Fibroblast of peridontal ligament (primary cell): Measurements from ENCODE around the gene CPSF6.
"Not testable (repeated sequence)": the region's sequence is repeated elsewhere in the genome, so short reads cannot be mapped to it uniquely, and the experiment has no call there.

Experiments
- DNase-seq: peaks from one replicate; pipeline ENCODE4 v3.0.0-alpha.2; 2010; ENCODE audit errors: extremely low read depth

The CPSF6 gene

DNA sequence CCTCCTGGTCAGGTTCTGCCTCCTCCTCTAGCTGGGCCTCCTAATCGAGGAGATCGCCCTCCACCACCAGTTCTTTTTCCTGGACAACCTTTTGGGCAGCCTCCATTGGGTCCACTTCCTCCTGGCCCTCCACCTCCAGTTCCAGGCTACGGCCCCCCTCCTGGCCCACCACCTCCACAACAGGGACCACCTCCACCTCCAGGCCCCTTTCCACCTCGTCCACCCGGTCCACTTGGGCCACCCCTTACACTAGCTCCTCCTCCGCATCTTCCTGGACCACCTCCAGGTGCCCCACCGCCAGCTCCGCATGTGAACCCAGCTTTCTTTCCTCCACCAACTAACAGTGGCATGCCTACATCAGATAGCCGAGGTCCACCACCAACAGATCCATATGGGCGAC, 19.3 kb downstream of the CPSF6 start:
- DNase-seq = no peak

GRCh38 chr12:69262264-69262974, 23.1 kb downstream of the CPSF6 start:
- DNase-seq = no peak

- no peak for DNase-seq
These were observed 25.8 kb downstream of the CPSF6 start for GRCh38 chr12:69265205-69265604.

GRCh38 chr12:69265633-69266032, 26.3 kb downstream of the CPSF6 start:
- not testable (repeated sequence) for DNase-seq

DNA sequence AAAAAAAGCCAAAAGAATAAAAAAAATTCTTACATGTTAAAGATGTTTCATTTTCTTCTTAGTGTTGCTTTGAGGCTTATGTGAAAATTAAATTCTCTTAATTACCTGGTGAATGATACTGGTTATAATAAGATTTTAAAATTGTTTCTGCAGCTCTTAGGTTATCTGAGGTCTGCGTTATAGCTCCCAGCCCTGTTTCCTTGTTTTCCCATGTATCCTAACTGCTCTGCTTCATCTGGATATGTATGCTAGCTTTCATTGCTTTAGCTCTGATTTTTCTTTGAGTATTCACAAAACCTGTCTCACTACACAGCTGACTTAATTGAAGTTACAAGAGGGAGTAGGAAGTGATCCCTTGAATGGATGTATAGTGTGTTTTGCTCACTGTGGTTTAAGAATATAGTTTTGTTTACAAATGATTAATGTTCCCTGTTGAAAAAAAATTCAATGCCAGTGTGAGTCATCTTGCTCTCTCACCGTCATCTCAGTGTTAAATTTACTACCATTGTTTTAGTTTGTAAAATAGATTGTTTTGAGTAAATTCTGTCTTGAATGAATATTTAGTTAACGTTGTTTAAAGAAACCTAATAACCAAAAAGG, 26.8 kb downstream of the CPSF6 start:
- DNase-seq = peak; percentile 61

GRCh38 chr12:69269736-69270135, 30.4 kb downstream of the CPSF6 start:
- no peak for DNase-seq

GRCh38 chr12:69272511-69272910, 33.1 kb downstream of the CPSF6 start:
- DNase-seq = no peak

- DNase-seq = peak; percentile 34
These were observed 35.5 kb downstream of the CPSF6 start for GRCh38 chr12:69274861-69275260.

DNA sequence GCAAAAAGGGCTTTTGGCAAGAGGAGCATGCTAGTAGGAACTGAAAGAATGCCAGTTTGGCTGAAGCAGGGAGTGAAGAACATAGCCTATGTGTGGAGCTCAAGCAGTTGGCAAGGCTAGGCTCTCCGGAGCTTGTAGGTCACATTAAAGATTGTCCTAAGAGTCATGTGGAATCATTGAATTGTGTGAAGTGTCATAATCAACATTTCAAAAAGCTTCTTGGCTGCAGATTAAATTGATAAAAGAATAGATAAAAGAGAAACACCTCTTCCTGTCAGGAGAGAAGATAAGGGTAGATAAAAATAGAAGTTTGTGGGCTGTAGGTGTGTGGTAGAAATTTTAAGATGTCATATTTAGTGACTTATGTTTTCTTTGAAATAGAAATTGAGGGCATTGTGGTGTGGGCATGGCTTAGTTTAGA, 36.1 kb downstream of the CPSF6 start:
- DNase-seq = no peak

DNA sequence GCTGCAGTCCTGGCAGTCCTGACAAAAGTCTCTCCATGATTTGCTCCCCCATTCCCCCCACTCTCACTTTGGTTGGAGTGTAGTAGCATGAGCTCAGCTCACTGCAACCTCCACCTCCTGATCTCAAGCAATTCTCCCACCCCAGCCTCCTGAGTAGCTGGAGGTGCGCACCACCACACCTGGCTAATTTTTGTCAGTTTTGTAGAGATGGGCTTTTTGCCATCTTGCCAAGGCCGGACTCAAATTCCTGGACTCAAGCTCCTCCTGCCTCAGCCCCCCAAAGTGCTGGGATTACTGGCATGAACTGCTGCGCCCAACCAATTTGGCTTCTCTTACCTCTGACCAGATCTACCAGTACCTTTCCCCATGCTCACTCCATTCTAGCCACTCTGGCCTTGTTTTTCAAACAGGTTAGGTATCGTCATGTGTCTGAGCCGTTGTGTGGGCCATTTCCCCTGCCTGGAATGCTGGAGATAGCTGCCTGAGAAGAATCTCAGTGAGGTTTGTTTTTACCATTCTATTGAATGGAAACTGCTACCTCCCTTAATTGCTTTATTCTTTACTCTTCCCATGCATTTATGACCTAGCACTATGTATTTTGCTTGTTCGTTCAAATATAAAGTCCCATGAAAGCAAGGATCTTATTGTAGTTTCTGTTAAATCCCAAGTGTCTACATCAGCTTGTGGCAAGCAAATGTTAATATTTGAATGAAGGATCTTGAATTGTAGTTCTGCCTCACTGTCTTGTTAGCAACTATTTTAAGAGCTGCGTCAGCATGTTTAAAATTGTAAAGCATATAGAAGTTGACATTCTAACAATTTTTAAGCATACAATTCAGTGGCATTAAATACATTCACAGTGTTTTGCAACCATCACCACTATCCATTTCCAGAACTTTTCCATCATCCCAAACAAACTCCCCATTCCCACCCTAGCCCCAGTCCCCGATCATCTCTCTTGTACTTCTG, 39.7 kb downstream of the CPSF6 start:
- DNase-seq = no peak

DNA sequence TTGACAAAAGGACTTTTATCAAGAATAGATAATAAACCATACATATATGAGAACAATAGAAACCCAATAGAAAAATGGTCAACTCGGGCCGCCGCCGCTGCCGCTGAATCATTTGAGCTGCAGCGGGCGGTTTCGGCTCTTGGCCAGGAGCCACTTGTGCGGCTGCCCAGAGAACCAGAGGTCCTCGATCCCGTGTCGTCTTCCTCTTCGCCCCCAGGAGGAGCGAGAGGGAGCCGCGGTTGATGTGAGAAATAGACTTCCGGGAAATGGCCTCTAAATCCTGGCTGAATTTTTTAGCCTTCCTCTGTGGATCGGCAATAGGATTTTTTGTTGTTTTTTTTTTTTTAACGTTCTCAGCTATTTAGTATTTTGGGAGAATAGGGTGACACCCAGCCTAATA, 44.8 kb downstream of the CPSF6 start:
- DNase-seq = peak; percentile 66

GRCh38 chr12:69287556-69287955, 48.2 kb downstream of the CPSF6 start:
- no peak for DNase-seq

GRCh38 chr12:69290545-69291277, 51.3 kb downstream of the CPSF6 start:
- DNase-seq = peak; percentile 65

GRCh38 chr12:69291278-69291593, 51.9 kb downstream of the CPSF6 start:
- DNase-seq = no peak

GRCh38 chr12:69298133-69298532, 58.8 kb downstream of the CPSF6 start:
- no peak for DNase-seq

DNA sequence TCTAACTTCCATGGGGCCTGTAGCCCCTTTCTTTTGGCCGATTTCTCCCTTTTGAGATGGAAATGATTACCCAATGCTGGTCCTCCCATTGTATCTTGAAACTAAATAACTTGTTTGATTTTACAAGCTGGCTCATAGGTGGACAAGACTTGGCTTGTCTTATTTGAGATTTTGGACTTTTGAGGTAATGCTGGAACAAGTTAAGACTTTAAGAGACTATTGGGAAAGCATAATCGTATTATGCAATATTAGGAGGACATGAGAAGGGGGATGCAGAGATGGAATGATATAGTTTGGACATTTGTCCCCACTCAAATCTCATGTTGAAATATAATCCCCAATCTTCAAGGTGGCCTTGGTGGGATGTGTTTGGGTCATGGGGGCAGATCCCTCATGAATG, 59.6 kb downstream of the CPSF6 start:
- DNase-seq = no peak

GRCh38 chr12:69304284-69304683, 64.9 kb downstream of the CPSF6 start:
- no peak for DNase-seq

GRCh38 chr12:69309461-69309860, 70.1 kb downstream of the CPSF6 start:
- no peak for DNase-seq

DNA sequence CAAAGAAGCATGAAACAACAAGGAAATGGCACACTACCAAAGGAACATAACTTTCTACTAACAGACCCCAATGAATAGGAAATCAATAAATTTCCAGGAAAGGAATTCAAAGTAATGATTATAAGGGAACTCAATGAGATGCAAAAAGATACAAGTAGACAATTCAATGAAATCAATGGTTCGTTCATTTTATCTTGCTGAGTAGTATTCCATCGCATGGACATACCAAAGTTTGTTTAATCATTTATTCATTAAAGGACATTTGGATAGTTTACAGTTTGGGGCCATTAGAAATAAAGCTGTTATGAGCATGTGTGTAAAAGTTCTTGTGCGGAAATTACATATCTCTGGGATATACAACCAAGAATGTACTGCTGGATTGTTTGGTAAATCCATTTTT, 73.8 kb downstream of the CPSF6 start:
- DNase-seq = no peak

DNA sequence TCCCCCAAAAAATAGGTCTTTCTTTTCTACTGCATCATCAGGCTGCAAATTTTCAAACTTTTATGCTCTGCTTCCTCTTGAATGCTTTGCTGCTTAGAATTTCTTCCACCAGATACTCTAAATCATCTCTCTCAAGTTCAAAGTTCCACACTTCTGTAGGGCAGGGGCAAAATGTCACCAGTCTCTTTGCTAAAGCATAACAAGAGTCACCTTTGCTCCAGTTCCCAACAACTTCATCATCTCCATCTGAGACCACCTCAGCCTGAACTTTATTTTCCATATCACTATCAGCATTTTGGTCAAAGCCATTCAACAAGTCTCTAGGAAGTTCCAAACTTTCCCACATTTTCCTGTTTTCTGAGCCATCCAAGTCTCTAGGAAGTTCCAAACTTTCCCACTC, 77.4 kb downstream of the CPSF6 start:
- not testable (repeated sequence) for DNase-seq

DNA sequence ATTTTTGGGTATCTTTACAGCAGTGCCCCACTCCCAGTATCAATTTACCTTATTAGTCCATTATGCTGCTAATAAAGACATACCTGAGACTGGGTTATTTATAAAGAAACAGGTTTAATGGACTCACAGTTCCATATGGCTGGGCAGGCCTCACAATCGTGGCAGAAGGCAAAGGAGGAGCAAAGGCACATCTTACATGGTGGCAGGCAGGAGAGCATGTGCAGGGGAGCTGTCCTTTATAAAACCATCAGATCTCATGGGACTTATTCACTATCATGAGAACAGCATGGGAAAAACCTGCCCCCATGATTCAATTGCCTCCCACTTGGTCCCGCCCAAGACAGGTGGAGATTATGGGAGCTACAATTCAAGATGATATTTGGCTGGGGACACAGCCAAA, 77.9 kb downstream of the CPSF6 start:
- DNase-seq = not testable (repeated sequence)

- DNase-seq = no peak
These were observed 78.9 kb downstream of the CPSF6 start for GRCh38 chr12:69318225-69318624.
